ENCODE measurements around the gene COBLL1.

COBLL1 gene

DNA sequence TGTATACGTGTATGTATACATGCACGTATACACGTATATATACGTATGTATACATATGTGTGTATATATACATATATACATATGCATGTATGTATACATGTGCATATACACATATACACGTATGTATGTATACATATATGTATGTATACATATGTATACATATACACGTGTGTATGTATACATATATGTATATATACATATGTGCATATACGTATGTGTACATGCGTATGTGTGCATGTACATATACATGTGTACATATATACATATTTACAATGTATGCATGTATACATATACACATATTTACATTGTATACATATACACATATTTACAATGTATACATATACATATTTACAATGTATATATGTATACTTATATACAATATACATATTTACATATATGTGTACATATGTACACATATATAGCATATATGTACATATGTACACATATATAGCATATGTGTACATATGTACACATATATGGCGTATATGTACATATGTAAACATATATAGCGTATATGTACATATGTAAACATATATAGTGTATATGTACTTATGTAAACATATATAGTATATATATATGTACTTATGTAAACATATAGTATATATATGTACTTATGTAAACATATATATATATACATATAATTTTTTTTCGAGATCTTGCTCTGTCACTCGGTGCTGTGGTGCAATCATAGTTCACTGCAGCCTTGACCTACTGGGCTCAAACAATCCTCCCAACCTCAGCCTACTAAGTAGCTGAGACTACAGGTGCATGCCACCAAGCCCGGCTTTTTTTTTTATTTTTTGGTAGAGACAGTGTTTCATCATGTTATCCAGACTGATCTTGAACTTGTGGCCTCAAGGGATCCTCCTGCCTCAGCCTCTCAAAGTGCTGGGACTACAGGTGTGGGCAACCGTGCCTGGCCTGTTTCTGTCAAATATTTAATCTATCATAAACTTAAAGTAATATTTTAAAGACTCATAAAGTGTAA, 23.2 kb downstream of the COBLL1 start:
- H3K4me3 ChIP-seq (ENCODE audit: low read depth, low read length) = no peak overlapping the region
- no peaks in the 10 kb centered on the region for H3K36me3 ChIP-seq (ENCODE audit: control insufficient read depth in 2 of 2, insufficient read depth in 1 of 2, low read length in 2 of 2)
- ChIA-PET CTCF (no interaction called here), POLR2A (interaction anchor here (1.1 kb wide), 1 partner anchor 9 kb away, joined by 4 read pairs; no protein-coding TSS in a partner anchor)
- H3K27ac ChIP-seq (ENCODE audit: extremely low read depth, low read depth, low read length) = no peak overlapping the region
- H3K4me1 ChIP-seq (ENCODE audit: control insufficient read depth, insufficient read depth, low read length) = peaks cover 5% of the 10 kb centered on the region; the same call in 1 of the 2 replicates
- TF ChIP-seq, protein P1, sequence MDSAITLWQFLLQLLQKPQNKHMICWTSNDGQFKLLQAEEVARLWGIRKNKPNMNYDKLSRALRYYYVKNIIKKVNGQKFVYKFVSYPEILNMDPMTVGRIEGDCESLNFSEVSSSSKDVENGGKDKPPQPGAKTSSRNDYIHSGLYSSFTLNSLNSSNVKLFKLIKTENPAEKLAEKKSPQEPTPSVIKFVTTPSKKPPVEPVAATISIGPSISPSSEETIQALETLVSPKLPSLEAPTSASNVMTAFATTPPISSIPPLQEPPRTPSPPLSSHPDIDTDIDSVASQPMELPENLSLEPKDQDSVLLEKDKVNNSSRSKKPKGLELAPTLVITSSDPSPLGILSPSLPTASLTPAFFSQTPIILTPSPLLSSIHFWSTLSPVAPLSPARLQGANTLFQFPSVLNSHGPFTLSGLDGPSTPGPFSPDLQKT (IDR thresholded peaks at IDR 0.05; ENCODE audit: borderline replicate concordance, low read depth, low read length) = no peak
- TF ChIP-seq ZNF121 (tag by site-specific recombination; IDR thresholded peaks at IDR 0.05) = no peak
- TF ChIP-seq, protein P2, sequence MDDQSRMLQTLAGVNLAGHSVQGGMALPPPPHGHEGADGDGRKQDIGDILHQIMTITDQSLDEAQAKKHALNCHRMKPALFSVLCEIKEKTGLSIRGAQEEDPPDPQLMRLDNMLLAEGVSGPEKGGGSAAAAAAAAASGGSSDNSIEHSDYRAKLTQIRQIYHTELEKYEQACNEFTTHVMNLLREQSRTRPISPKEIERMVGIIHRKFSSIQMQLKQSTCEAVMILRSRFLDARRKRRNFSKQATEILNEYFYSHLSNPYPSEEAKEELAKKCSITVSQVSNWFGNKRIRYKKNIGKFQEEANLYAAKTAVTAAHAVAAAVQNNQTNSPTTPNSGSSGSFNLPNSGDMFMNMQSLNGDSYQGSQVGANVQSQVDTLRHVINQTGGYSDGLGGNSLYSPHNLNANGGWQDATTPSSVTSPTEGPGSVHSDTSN (CRISPR knock-in tag; IDR thresholded peaks at IDR 0.05) = no peak
- TF ChIP-seq ZNF530 (tag by site-specific recombination; IDR thresholded peaks at IDR 0.05; ENCODE audit: low read depth) = no peak
- TF ChIP-seq, protein P3, sequence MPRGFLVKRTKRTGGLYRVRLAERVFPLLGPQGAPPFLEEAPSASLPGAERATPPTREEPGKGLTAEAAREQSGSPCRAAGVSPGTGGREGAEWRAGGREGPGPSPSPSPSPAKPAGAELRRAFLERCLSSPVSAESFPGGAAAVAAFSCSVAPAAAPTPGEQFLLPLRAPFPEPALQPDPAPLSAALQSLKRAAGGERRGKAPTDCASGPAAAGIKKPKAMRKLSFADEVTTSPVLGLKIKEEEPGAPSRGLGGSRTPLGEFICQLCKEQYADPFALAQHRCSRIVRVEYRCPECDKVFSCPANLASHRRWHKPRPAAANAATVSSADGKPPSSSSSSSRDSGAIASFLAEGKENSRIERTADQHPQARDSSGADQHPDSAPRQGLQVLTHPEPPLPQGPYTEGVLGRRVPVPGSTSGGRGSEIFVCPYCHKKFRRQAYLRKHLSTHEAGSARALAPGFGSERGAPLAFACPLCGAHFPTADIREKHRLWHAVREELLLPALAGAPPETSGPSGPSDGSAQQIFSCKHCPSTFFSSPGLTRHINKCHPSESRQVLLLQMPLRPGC (tag by site-specific recombination; IDR thresholded peaks at IDR 0.05) = no peak
- TF ChIP-seq ZNF623 (tag by site-specific recombination; IDR thresholded peaks at IDR 0.05) = no peak
- TF ChIP-seq ZFHX2 (tag by site-specific recombination; conservative IDR thresholded peaks at IDR 0.05) = no peak
- no peak for TF ChIP-seq ZNF146 (tag by site-specific recombination; IDR thresholded peaks at IDR 0.05)
- TF ChIP-seq ZNF548 (tag by site-specific recombination; IDR thresholded peaks at IDR 0.05) = no peak
- TF ChIP-seq ZNF555 (tag by site-specific recombination; conservative IDR thresholded peaks at IDR 0.05) = no peak
- H3K9me3 ChIP-seq (ENCODE audit: control insufficient read depth, insufficient read depth, low read depth, low read length) = no peaks in the 10 kb centered on the region

DNA sequence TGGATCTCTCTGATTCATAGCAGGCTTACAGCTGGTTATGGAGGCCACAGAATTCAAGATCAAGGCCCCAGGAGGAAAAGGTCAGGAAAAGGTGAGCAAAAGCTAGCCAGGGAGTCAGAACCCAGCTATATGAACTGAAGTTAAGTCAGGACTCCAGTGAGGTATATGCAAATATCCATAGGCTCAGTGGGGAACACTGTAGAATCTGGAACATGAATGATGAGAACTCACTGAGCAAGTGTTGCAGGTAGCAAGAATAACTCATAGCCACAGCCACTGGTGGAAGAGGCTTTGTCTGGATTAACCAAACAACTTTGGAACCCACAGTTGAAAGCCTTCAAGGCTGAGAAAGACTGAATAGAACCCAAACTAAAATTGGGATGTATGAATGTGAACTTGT, 24.7 kb downstream of the COBLL1 start:
- ChIA-PET CTCF (no interaction called here), POLR2A (interaction anchor here (0.8 kb wide), 1 partner anchor 20 kb away, joined by 3 read pairs; no protein-coding TSS in a partner anchor)
- no peak for TF ChIP-seq ZNF426 (tag by site-specific recombination; IDR thresholded peaks at IDR 0.05)
- Histone ChIP-seq H3K36me3 (ENCODE audit: control insufficient read depth in 2 of 2, insufficient read depth in 1 of 2, low read length in 2 of 2) (no peaks in the 10 kb centered on the region), H3K27ac (ENCODE audit: extremely low read depth, low read depth, low read length) (no peak overlapping the region), H3K9me3 (ENCODE audit: control insufficient read depth, insufficient read depth, low read depth, low read length) (no peaks in the 10 kb centered on the region), H3K4me3 (ENCODE audit: low read depth, low read length) (no peak overlapping the region), H3K4me1 (ENCODE audit: control insufficient read depth, insufficient read depth, low read length) (peaks cover 7% of the 10 kb centered on the region; the same call in 1 of the 2 replicates)

DNA sequence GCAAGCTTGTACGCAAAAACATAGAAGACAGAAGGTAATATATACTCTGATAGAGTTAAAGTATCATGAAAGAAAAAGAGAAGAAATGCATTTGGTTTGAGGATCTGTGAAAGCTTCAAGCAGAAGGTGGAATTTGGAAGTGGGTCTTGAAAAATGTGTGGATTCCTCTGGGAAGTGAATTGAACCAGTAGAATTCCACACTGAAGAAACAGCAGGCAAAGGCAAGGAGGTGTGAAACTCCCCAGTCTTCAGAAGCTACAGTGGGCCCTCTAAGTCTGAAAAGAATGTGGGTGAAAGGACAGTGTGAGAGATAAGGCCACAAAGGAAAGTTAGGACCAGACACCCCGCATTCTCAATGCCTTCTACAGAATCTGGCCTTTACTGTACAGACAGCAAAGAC, 25.6 kb downstream of the COBLL1 start:
- Histone ChIP-seq H3K9me3 (ENCODE audit: control insufficient read depth, insufficient read depth, low read depth, low read length) (no peaks in the 10 kb centered on the region), H3K27ac (ENCODE audit: extremely low read depth, low read depth, low read length) (no peak overlapping the region), H3K4me1 (ENCODE audit: control insufficient read depth, insufficient read depth, low read length) (peaks cover 5% of the 10 kb centered on the region; the same call in 1 of the 2 replicates), H3K36me3 (ENCODE audit: control insufficient read depth in 2 of 2, insufficient read depth in 1 of 2, low read length in 2 of 2) (no peaks in the 10 kb centered on the region), H3K4me3 (ENCODE audit: low read depth, low read length) (no peak overlapping the region)
- ChIA-PET CTCF (interaction anchor here (0.6 kb wide), 1 partner anchor 255 kb away, joined by 3 read pairs; no protein-coding TSS in a partner anchor), POLR2A (interaction anchor here (0.8 kb wide), 1 partner anchor 19 kb away, joined by 3 read pairs; no protein-coding TSS in a partner anchor)
- TF ChIP-seq ZNF426 (tag by site-specific recombination; IDR thresholded peaks at IDR 0.05) = no peak
- TF ChIP-seq ZNF768 (tag by site-specific recombination; IDR thresholded peaks at IDR 0.05) = no peak
- TF ChIP-seq, protein P4, sequence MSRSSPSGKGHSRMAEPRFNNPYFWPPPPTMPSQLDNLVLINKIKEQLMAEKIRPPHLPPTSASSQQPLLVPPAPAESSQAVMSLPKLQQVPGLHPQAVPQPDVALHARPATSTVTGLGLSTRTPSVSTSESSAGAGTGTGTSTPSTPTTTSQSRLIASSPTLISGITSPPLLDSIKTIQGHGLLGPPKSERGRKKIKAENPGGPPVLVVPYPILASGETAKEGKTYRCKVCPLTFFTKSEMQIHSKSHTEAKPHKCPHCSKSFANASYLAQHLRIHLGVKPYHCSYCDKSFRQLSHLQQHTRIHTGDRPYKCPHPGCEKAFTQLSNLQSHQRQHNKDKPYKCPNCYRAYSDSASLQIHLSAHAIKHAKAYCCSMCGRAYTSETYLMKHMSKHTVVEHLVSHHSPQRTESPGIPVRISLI (tag by site-specific recombination; IDR thresholded peaks at IDR 0.05) = no peak
- no peak for TF ChIP-seq ZNF366 (tag by site-specific recombination; conservative IDR thresholded peaks at IDR 0.05)
- TF ChIP-seq, protein P5, sequence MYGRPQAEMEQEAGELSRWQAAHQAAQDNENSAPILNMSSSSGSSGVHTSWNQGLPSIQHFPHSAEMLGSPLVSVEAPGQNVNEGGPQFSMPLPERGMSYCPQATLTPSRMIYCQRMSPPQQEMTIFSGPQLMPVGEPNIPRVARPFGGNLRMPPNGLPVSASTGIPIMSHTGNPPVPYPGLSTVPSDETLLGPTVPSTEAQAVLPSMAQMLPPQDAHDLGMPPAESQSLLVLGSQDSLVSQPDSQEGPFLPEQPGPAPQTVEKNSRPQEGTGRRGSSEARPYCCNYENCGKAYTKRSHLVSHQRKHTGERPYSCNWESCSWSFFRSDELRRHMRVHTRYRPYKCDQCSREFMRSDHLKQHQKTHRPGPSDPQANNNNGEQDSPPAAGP (tag by site-specific recombination; IDR thresholded peaks at IDR 0.05) = no peak
- no peak for TF ChIP-seq ZNF677 (tag by site-specific recombination; IDR thresholded peaks at IDR 0.05)
- no peak for TF ChIP-seq SP2 (tag by site-specific recombination; IDR thresholded peaks at IDR 0.05)
- TF ChIP-seq ZFP3 (tag by site-specific recombination; IDR thresholded peaks at IDR 0.05; ENCODE audit: low read depth) = no peak
- TF ChIP-seq ZNF791 (tag by site-specific recombination; IDR thresholded peaks at IDR 0.05) = no peak
- TF ChIP-seq, protein P6, sequence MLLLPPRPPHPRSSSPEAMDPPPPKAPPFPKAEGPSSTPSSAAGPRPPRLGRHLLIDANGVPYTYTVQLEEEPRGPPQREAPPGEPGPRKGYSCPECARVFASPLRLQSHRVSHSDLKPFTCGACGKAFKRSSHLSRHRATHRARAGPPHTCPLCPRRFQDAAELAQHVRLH (tag by site-specific recombination; IDR thresholded peaks at IDR 0.05) = no peak
- no peak for TF ChIP-seq ZSCAN16 (tag by site-specific recombination; IDR thresholded peaks at IDR 0.05)
- no peak for TF ChIP-seq ZBTB21 (tag by site-specific recombination; IDR thresholded peaks at IDR 0.05)
- TF ChIP-seq ZNF350 (tag by site-specific recombination; IDR thresholded peaks at IDR 0.05) = no peak
- no peak for TF ChIP-seq KLF16 (tag by site-specific recombination; IDR thresholded peaks at IDR 0.05)

Measured in HEK293 (cell line).